ENCODE measurements around the gene DGKH. TPM values are rescaled to one million over a fixed set of nuclear protein-coding genes. Genes with fewer than 3 reads are reported as not detected.

The DGKH gene
- total RNA-seq, 3 donors from 2014 or later, result 11.5 to 19.0 (median 19.0) TPM

GRCh38 chr13:42063105-42063504 is 14.7 kb downstream of the DGKH start:
- no peak for TF ChIP-seq POLR2AphosphoS5 (IDR thresholded peaks at IDR 0.05)
- no peak for TF ChIP-seq POLR2A (IDR thresholded peaks at IDR 0.05)
- TF ChIP-seq CTCF (IDR thresholded peaks at IDR 0.05), result no peak
- DNase-seq (ENCODE audit: low spot score in 2 of 2), result no peak
- Histone ChIP-seq H3K4me1 (no peaks in the 10 kb centered on the region), H3K27ac (no peak overlapping the region), H3K27me3 (no peaks in the 10 kb centered on the region), H3K36me3 (no peaks in the 10 kb centered on the region), H3K9me3 (no peaks in the 10 kb centered on the region), H3K4me3 (no peak overlapping the region)
- intact Hi-C loops (cut with DNase I; ENCODE audit: low total_unique reads), result no loop called here

GRCh38 chr13:42064259-42064658 is 15.8 kb downstream of the DGKH start:
- intact Hi-C loops (cut with DNase I; ENCODE audit: low total_unique reads), result no loop called here
- Histone ChIP-seq H3K4me3 (no peak overlapping the region), H3K36me3 (no peaks in the 10 kb centered on the region), H3K27ac (no peak overlapping the region), H3K4me1 (no peaks in the 10 kb centered on the region), H3K9me3 (no peaks in the 10 kb centered on the region), H3K27me3 (no peaks in the 10 kb centered on the region)
- DNase-seq (ENCODE audit: low spot score in 2 of 2), result no peak
- TF ChIP-seq POLR2AphosphoS5 (IDR thresholded peaks at IDR 0.05) (no peak), POLR2A (IDR thresholded peaks at IDR 0.05) (no peak), CTCF (IDR thresholded peaks at IDR 0.05) (no peak)

GRCh38 chr13:42064966-42065365 is 16.5 kb downstream of the DGKH start:
- no peaks in the 10 kb centered on the region for H3K4me1 ChIP-seq
- H3K4me3 ChIP-seq, result no peak overlapping the region
- H3K27ac ChIP-seq, result no peak overlapping the region
- H3K27me3 ChIP-seq, result no peaks in the 10 kb centered on the region
- H3K9me3 ChIP-seq, result no peaks in the 10 kb centered on the region
- no peak for DNase-seq (ENCODE audit: low spot score in 2 of 2)
- intact Hi-C loops (cut with DNase I; ENCODE audit: low total_unique reads), result no loop called here
- H3K36me3 ChIP-seq, result no peaks in the 10 kb centered on the region
- TF ChIP-seq POLR2A (IDR thresholded peaks at IDR 0.05) (no peak), POLR2AphosphoS5 (IDR thresholded peaks at IDR 0.05) (no peak), CTCF (IDR thresholded peaks at IDR 0.05) (no peak)

GRCh38 chr13:42065414-42065813 is 17.0 kb downstream of the DGKH start:
- DNase-seq (ENCODE audit: low spot score in 2 of 2), result no peak
- intact Hi-C loops (cut with DNase I; ENCODE audit: low total_unique reads), result no loop called here
- no peaks in the 10 kb centered on the region for H3K4me1 ChIP-seq
- H3K9me3 ChIP-seq, result no peaks in the 10 kb centered on the region
- H3K36me3 ChIP-seq, result no peaks in the 10 kb centered on the region
- no peak overlapping the region for H3K27ac ChIP-seq
- no peak overlapping the region for H3K4me3 ChIP-seq
- TF ChIP-seq CTCF (IDR thresholded peaks at IDR 0.05), result no peak
- no peak for TF ChIP-seq POLR2A (IDR thresholded peaks at IDR 0.05)
- TF ChIP-seq POLR2AphosphoS5 (IDR thresholded peaks at IDR 0.05), result no peak
- H3K27me3 ChIP-seq, result no peaks in the 10 kb centered on the region

- no peak overlapping the region for H3K27ac ChIP-seq
- no peaks in the 10 kb centered on the region for H3K36me3 ChIP-seq
- H3K4me3 ChIP-seq, result no peak overlapping the region
- H3K27me3 ChIP-seq, result no peaks in the 10 kb centered on the region
- no peak for TF ChIP-seq CTCF (IDR thresholded peaks at IDR 0.05)
- no peak for TF ChIP-seq POLR2AphosphoS5 (IDR thresholded peaks at IDR 0.05)
- no peak for TF ChIP-seq POLR2A (IDR thresholded peaks at IDR 0.05)
- no peaks in the 10 kb centered on the region for H3K9me3 ChIP-seq
- intact Hi-C loops (cut with DNase I; ENCODE audit: low total_unique reads), result no loop called here
- no peaks in the 10 kb centered on the region for H3K4me1 ChIP-seq
- no peak for DNase-seq (ENCODE audit: low spot score in 2 of 2)
These were observed 18.1 kb downstream of the DGKH start for GRCh38 chr13:42066542-42066941.

All from breast epithelium (tissue), 4 donors.